Measurements from ENCODE around the gene COTL1.

Gene COTL1

DNA sequence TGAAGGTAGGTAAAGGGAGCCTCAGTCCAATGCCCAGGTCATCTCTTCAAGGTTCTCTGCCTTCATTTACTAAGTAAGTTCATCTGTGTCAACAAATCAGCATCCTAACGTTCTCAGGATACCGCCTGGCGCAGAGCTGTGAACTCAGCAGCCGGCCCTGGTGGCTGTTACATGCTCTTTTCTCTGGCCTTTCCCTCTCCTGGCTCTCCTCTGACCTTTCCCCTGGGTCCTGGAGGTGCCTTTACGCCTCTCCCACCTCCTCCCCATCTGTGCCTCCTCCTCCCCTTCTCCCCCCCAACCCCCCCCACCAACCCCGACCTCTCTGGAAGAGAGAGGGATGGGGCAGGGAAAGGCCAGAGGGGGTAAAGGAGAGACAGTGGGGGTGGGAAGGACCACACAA is 19.5 kb downstream of the COTL1 start:
- Mint-ChIP-seq H3K27ac (peak overlapping the region; percentile 92), H3K36me3 (peaks cover 4% of the 10 kb centered on the region), H3K27me3 (no peaks in the 10 kb centered on the region), H3K4me3 (peak overlapping the region; percentile 64), H3K9me3 (no peaks in the 10 kb centered on the region), H3K4me1 (peaks cover 89% of the 10 kb centered on the region)

DNA sequence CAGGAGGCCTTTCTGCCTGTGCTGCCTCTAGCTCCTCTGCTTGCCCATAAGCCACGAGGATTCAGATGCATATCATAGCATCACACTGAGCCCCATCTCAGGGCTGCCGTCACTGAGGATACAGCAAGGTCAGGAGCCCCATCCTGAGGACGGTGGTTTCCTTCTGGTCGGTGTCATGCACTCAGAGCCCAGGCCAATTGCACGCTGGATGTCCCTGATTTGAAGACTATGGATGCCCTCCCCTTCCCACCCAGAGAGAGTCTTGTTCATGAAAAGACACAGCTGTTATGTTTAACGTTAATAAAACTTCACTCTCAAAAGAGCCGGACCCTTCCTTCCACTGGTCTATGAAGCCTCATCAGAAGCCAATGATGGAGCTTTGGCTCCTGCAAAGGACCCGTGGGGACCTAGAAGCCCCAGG is 19.9 kb downstream of the COTL1 start:
- Mint-ChIP-seq H3K9me3 (no peaks in the 10 kb centered on the region), H3K4me3 (peak overlapping the region; percentile 64), H3K27me3 (no peaks in the 10 kb centered on the region), H3K36me3 (peaks cover 4% of the 10 kb centered on the region), H3K27ac (peak overlapping the region; percentile 92), H3K4me1 (peaks cover 87% of the 10 kb centered on the region)

DNA sequence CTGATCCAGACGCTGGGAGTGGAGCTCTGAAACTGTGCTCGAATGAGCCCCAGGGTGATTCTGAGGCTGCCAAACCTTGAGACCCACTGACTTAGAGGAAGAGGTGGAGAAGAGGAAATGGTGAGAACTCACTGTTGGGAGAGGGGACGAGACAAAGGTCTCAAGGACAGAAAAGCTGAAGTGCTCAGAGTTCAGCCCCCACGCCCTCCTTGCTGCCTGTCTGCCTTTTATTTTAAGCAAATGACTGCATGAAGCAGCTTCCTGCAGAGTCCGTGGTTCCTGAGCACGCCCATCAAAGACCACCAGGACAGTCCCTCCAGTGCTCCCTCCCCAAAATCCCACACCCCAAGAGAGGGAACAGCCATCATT is 20.4 kb downstream of the COTL1 start:
- Mint-ChIP-seq H3K27me3 (no peaks in the 10 kb centered on the region), H3K4me3 (peak overlapping the region; percentile 64), H3K36me3 (peaks cover 4% of the 10 kb centered on the region), H3K4me1 (peaks cover 89% of the 10 kb centered on the region), H3K9me3 (no peaks in the 10 kb centered on the region), H3K27ac (peak overlapping the region; percentile 92)

DNA sequence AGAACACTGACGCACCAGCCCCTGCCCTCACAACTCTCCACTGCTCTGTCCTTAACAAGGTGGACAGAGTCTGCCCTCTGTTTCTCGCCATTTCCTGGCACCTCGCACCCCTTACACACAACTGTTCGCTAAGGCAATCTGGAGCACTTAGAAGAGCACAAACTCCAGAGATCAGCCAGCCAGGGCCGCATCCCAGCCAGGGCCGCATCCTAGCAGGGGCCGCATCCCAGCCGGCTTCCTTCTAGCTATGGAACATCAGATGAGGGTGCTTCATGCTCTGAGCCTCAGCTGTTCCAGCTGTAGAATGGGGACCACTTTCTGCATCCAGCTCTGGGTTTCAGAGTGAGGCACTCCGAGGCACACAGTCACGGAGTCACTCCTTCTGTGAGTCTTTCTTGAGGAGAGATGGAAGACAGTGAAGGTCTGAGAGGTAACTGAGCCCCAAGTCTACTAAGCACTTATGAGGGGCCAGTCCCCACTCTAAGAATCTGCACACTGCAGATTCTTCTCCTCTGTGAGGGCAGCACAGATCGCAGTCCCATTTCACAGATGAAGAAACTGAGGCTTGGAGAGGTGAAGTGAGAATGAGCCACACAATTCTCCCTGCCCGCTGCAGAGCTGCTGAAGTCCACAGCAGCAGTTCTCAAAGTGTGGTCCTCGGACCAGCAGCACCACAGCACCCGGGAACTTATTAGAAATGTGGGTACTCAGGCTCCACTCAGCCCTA is 20.9 kb downstream of the COTL1 start:
- H3K4me3 Mint-ChIP-seq = peak overlapping the region; percentile 64
- H3K9me3 Mint-ChIP-seq = no peaks in the 10 kb centered on the region
- H3K36me3 Mint-ChIP-seq = peaks cover 7% of the 10 kb centered on the region
- H3K27ac Mint-ChIP-seq = peak overlapping the region; percentile 92
- no peaks in the 10 kb centered on the region for H3K27me3 Mint-ChIP-seq
- H3K4me1 Mint-ChIP-seq = peaks cover 89% of the 10 kb centered on the region

DNA sequence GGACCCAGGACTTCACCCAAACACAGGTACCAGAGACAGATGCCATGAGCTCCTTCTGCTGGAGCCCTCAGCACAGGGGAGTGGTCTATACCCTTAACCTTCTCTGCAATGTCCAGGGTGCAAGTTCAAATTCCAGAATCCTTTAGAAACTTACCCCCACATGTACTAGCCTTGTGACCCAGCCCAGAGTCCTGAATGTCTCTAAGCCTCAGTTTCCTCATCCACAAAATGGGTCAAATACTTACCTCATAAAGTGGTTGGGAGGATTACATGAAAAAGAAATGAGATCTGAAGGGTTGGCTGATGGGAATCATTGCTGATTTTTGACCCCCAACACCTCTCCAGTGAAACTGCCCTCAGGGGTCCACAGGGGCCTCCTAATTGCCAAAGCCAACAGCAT is 21.7 kb downstream of the COTL1 start:
- Mint-ChIP-seq H3K4me1 (peaks cover 82% of the 10 kb centered on the region), H3K4me3 (peak overlapping the region; percentile 1), H3K9me3 (no peaks in the 10 kb centered on the region), H3K27ac (peak overlapping the region; percentile 74), H3K27me3 (no peaks in the 10 kb centered on the region), H3K36me3 (peaks cover 7% of the 10 kb centered on the region)

DNA sequence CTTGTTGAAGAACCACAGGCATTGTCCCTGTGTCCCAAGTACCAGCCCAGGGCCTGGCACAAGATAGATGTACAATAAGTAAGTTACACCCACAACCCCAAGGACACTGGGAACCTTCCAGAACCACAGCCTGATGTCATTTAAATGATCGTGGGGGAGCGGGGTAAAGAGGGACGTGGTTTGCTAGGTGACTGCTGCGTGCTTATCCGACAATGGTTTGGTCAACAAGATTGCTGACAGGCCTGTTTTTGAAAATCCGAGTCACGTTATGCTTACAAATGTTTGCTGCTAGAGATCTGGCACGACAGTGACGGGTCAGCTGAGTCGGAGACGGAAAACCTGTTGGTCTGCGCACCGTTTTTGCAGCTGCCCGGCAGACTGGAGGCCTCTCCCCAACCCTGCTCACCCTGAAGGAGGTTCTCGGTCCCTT is 22.8 kb downstream of the COTL1 start:
- Mint-ChIP-seq H3K36me3 (peaks cover 7% of the 10 kb centered on the region), H3K27ac (peak overlapping the region; percentile 93), H3K27me3 (no peaks in the 10 kb centered on the region), H3K9me3 (no peaks in the 10 kb centered on the region), H3K4me1 (peaks cover 71% of the 10 kb centered on the region), H3K4me3 (peak overlapping the region; percentile 79)

DNA sequence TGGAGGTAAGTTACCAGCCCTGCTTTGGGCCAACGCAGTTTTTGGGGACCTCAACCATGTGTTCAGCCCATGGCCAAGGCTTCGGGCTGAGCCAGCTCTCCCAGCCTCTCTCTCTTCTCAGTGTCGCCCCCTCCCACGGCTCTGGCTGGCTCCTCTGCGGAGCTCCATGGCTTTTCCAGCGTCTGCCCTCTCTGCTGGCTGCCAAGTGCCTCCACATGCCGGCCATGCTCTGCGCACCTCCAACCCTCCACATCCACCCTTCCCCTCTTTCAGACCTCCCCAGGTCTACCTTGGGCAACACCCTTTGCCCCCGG is 23.2 kb downstream of the COTL1 start:
- no peaks in the 10 kb centered on the region for H3K9me3 Mint-ChIP-seq
- H3K27ac Mint-ChIP-seq = peak overlapping the region; percentile 93
- peaks cover 7% of the 10 kb centered on the region for H3K36me3 Mint-ChIP-seq
- H3K4me1 Mint-ChIP-seq = peaks cover 67% of the 10 kb centered on the region
- no peaks in the 10 kb centered on the region for H3K27me3 Mint-ChIP-seq
- peak overlapping the region; percentile 79 for H3K4me3 Mint-ChIP-seq

DNA sequence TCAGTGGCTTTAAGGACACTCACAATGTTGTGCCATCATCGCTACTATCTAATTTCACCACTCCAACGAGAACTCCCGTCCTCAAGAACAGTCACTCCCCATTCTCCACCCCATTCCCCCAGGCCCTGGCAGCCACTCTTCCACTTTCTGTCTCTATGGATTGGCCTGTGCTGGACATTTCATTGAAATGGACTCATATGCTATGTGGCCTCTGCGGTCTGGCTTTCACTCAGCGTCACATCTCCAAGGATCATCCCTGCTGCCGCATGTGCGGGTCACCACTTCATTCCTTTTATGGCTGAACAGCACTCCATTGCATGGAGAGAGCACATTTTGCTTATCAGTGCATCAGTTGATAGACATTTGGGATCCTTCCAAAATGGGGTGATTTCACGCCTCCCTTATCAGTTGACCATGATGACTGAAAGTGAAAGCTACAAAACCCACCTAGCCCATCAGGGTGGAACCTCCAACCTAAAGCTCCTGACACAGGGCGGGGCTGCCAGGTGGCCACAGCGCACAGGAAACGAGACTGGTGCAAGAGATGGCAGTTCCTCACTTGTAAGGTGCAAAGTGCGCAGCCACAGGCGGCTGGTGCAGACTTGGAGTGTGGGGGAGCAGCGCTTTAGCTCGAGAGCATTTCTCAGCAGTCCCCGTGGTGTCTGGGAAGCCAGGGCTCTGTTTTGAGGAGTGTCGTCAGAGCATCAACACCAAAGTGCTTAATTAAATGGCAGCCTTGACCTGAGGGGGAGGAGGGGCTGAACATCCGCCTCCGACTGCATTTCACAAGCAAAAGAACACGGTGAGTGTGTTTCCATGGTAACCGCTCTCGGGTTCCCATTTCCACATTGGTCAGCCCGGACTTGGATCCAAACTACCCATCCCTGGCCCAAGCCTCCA is 23.8 kb downstream of the COTL1 start:
- H3K9me3 Mint-ChIP-seq = no peaks in the 10 kb centered on the region
- H3K4me3 Mint-ChIP-seq = peak overlapping the region; percentile 79
- no peaks in the 10 kb centered on the region for H3K27me3 Mint-ChIP-seq
- H3K27ac Mint-ChIP-seq = peak overlapping the region; percentile 93
- H3K4me1 Mint-ChIP-seq = peaks cover 61% of the 10 kb centered on the region
- H3K36me3 Mint-ChIP-seq = peaks cover 7% of the 10 kb centered on the region

DNA sequence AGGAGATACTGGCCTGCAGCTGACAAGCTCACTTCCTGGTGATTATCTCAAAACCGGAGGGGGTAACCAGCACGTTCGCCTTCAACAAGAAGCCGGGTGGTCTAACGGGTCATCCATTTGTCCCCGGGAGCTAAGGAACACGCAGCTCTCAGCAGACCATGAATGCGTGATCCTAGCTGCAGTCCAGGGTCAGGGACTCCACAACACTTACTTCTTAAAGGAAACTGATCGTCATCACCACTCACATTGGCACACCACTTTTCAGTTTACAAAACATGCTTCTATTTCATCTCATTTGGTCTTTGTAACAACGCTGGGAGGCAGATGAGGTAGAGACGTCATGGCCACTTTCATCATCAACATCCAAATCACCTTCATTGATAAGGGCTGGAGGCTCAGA is 25.2 kb downstream of the COTL1 start:
- H3K36me3 Mint-ChIP-seq = peaks cover 7% of the 10 kb centered on the region
- H3K9me3 Mint-ChIP-seq = no peaks in the 10 kb centered on the region
- H3K4me3 Mint-ChIP-seq = no peak overlapping the region

DNA sequence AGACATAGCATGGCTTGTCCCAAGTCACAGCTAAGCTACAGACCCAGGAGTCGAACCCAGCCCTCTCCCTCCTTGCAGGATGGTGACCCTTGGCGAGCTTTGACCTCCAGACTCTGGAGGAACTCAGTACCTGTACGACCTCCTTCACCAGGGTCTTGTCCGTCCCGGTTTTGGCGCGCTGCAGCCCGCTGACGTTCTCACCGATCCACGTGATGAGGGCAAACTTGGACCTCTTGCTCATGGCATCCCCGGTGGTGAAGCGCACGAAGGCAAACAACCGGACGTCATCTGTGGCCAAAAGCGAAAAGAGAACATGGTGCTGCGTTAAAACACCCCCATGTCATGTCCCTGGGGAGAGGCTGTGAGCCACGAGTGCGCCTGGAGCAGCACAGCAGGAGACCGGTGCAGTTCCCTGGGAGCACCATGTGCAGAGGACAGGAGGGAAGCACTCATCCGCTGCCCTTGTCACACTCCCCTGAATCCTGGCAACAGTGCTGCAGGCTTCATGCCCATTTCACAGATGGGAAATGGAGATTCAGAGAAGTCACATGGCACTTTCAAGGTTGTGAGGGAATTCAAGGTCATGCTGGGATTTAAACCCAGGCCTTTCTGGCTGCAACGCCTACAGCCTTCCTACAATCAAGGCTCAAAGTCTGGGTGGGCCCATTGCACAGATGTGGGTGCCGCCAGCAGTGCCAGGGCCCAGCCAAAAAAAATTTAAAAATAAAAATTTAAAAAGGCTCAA is 27.7 kb downstream of the COTL1 start:
- Mint-ChIP-seq H3K4me3 (no peak overlapping the region), H3K27me3 (no peaks in the 10 kb centered on the region), H3K9me3 (no peaks in the 10 kb centered on the region), H3K36me3 (peaks cover 6% of the 10 kb centered on the region), H3K27ac (no peak overlapping the region), H3K4me1 (peaks cover 43% of the 10 kb centered on the region)

More for the DNA sequence above, 25.2 kb downstream of the COTL1 start:
- Mint-ChIP-seq H3K27me3 (no peaks in the 10 kb centered on the region), H3K27ac (peak overlapping the region; percentile 19), H3K4me1 (peaks cover 52% of the 10 kb centered on the region)

DNA sequence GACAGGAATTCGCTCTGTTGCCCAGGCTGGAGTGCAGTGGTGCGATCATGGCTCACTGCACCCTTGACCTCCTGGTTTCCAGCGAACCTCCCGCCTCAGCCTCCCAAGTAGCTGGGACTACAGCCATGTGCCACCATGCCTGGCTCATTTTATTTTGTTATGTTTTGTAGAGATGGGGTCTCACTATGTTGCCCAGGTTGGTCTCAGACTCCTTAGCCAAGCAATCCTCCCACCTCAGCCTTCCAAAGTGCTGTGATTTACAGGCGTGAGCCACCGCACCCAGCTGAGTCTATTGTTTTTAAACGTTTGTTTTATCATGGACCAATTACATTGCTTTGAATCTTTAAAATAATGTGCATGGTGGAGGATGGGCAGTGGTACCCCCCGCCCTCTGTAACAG is 28.9 kb downstream of the COTL1 start:
- H3K4me1 Mint-ChIP-seq = peaks cover 36% of the 10 kb centered on the region
- no peaks in the 10 kb centered on the region for H3K9me3 Mint-ChIP-seq
- no peak overlapping the region for H3K4me3 Mint-ChIP-seq
- peaks cover 5% of the 10 kb centered on the region for H3K36me3 Mint-ChIP-seq
- no peak overlapping the region for H3K27ac Mint-ChIP-seq
- H3K27me3 Mint-ChIP-seq = no peaks in the 10 kb centered on the region

DNA sequence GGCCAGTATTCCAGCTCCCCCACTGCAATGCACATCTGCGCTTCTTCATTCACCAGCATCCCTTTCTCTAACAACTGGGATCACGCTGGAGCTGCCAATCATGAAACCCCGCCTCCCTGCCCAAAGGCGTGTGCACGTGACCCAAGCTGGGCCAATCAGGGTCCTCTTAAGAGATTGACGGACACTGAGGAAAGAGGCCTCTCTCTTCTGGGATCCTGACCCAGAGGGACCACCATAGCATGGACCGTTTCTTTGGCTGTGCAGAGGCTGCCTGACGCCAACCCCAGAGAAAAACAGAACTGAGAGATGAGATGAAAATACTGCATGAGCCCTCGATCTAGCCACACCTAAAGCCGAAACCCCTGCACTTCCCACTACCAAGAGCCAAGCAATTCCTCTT is 32.0 kb downstream of the COTL1 start:
- no peaks in the 10 kb centered on the region for H3K9me3 Mint-ChIP-seq
- H3K36me3 Mint-ChIP-seq = no peaks in the 10 kb centered on the region
- no peak overlapping the region for H3K4me3 Mint-ChIP-seq
- peaks cover 23% of the 10 kb centered on the region for H3K4me1 Mint-ChIP-seq
- H3K27ac Mint-ChIP-seq = peak overlapping the region; percentile 59
- no peaks in the 10 kb centered on the region for H3K27me3 Mint-ChIP-seq

DNA sequence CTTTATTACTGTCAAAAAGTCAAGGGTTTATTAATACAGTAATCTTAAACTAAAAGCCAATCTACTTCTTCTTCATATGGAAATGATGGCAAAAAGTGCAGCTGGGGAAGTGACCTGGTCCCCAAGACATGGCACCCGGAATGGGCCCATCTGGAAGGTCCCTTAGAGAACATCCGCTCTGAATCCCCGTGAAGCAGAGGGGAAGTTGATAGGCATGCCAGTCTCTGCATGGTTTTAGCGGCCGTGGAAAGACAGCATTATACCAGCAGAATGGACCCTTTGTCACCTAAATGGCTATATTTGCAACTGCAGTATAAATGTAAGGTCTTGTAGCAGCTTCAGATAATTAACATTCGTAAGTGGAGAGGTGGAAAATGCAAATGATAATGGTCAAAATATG is 32.4 kb downstream of the COTL1 start:
- Mint-ChIP-seq H3K4me3 (no peak overlapping the region), H3K27me3 (no peaks in the 10 kb centered on the region), H3K9me3 (no peaks in the 10 kb centered on the region), H3K4me1 (peaks cover 23% of the 10 kb centered on the region), H3K27ac (no peak overlapping the region), H3K36me3 (no peaks in the 10 kb centered on the region)

DNA sequence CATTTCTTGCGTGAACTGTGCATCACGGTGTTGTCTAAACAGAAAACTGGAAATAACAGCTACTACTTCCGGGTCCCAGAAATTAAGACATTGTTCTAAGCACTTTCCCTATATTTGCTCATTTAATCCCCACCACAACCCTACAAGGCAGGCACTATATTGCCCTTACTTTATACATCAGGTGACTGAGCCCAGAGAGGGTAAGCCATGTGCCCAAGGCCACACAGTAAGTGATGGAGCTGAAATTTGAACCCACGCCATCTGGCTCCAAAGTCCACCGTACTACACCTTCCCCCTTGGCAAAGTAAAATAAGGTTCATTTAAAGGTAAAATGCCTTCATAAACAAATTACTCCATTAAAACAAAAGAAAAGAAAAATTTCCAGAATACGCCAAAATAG is 33.2 kb downstream of the COTL1 start:
- no peaks in the 10 kb centered on the region for H3K9me3 Mint-ChIP-seq
- H3K4me1 Mint-ChIP-seq = peaks cover 24% of the 10 kb centered on the region
- no peak overlapping the region for H3K27ac Mint-ChIP-seq
- H3K4me3 Mint-ChIP-seq = no peak overlapping the region
- no peaks in the 10 kb centered on the region for H3K36me3 Mint-ChIP-seq
- no peaks in the 10 kb centered on the region for H3K27me3 Mint-ChIP-seq

DNA sequence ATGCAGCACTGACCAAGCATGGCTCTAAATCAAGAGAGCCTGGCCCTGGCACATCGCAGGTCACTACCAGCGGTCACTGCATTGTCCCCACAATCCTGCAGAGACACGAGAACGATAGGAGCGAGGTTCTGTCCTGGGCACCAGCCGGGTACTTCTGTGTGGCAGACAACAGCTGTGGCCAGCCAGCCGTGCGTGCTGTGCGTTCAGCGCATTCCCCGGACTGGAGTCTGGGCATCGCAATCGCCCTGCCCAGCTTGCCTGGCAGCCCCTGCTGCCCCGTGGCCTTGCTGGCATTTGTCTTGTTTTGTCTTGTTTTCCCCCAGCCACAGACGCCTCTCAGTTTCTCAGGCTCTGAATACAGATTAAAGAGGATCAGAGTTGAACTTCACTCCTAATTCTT is 33.9 kb downstream of the COTL1 start:
- Mint-ChIP-seq H3K9me3 (no peaks in the 10 kb centered on the region), H3K4me1 (peaks cover 29% of the 10 kb centered on the region), H3K4me3 (no peak overlapping the region), H3K27me3 (no peaks in the 10 kb centered on the region), H3K27ac (no peak overlapping the region), H3K36me3 (no peaks in the 10 kb centered on the region)

Data from activated naive CD4-positive, alpha-beta T cell treated with anti-CD3 and anti-CD28 coated beads, Interleukin-2, amount 50 U/mL, for 24 hours (primary cell).